AG08396 (cell line): Measurements from ENCODE around the gene PAQR9.

Experiments used
- DNase-seq: peaks from one replicate; pipeline ENCODE4 v3.0.0; 2012; ENCODE audit warnings: low spot score, mixed read lengths

Gene PAQR9

GRCh38 chr3:142914286-142914811, 49.1 kb downstream of the PAQR9 start:
- DNase-seq: no peak

DNA sequence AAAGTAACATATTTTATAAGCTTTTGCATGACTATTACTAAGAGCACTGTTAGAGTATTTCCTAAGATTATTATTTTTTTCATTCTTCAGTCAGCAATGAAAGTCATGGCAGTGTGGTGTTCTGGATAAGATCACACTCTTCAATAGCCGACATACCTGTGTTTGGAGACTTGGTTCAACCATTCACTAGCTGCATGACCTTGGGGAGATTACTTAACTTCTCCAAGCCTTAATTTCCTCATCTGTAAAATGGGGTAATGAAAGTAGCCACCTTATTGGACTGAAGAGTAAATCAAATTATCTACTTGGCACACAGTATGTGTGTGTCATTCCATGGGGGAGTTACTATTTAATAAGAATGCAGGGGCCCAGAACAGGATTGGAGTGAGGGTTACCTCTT, 50.0 kb downstream of the PAQR9 start:
- no peak for DNase-seq

DNA sequence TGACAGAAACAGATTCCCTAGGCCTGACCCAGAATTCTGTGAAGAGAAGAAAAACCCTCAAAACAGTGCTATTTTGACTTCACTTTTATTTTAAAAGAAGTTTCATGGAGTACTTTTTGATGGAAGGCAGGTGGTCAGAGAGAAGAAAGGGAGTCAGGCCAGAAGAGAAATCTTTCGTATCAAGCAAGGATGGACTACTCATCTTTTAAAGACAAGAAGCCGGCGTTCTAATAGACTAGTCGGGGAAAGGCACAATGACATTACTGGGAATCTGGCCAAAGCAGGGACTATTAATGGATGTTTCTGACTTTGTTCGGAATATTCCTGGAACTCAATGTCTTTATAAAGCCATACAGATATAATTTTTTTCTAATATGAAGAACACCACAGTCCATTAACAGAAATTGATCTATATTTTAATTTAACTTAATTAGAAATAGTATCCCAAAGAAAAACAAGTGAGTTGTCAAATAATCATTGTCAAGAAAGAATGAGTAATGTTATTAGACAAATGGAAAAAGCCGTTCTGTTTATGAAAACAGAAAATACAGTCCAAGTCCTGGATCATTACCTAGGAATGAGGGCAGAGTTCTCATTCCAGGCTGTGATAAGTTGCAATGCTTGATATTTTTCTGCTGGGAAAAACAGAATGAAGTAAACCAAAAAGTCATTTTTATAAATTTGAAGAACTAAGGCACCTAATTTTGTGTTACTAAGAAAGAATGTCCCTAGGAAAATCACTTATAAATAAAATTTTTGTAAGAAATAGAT, 50.9 kb downstream of the PAQR9 start:
- no peak for DNase-seq
